Kidney epithelial cell (primary cell): ENCODE results near the gene CEP128. TPM values are rescaled to one million over a fixed set of nuclear protein-coding genes. Genes with fewer than 3 reads are reported as not detected.

Source experiments
- DNase-seq: peaks from one replicate; pipeline ENCODE4 v3.0.0-alpha.2; 2010; ENCODE audit warnings: low read depth
- H3K27me3 ChIP-seq: 2 replicates; pipeline ENCODE4 v1.6.0; 2011; ENCODE audit warnings: low read length; ENCODE audit not compliant: control insufficient read depth, insufficient read depth
- H3K36me3 ChIP-seq: 2 replicates; pipeline ENCODE4 v1.5.1; 2011; ENCODE audit warnings: low read length; ENCODE audit not compliant: control insufficient read depth, insufficient read depth
- H3K4me3 ChIP-seq: 2 replicates; pipeline ENCODE4 v1.5.1; 2011; ENCODE audit warnings: low read depth, mild to moderate bottlenecking, control low read depth, low read length
- total RNA-seq: library from RNA; depleted of rRNA; stranded (reverse); fragments of >200 nt; gene quantifications from 2 replicates; pipeline ENCODE4 v1.2.3, GENCODE V29; 2015
- TF ChIP-seq, protein P1 (sequence below): IDR thresholded peaks from 2 replicates; pipeline ENCODE4 v1.5.1; 2011; ENCODE audit warnings: mild to moderate bottlenecking, moderate library complexity, low read length, control low read depth, inconsistent platforms; ENCODE audit not compliant: insufficient read depth, poor library complexity, severe bottlenecking

Gene CEP128
- total RNA-seq, 1 donor from 2014 or later = 1.7 TPM

DNA sequence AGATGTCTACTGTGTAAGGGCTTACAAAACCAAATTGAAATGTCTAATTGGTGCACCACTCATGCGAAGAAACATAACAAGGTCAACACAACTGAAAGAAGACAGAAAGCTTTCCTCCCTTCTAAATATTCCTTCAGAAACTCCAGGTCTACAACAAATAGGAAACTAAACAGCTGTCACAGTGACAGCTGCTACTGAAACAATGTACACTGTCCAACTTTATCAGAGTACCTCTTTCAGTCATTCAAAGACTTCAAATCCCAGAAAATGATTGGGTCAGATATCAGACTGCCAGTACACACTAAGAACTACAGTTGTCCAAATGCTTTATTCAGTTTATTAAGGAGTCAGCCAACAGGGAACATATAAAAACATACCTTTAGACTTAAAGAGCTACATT is 35.2 kb downstream of the CEP128 start:
- TF ChIP-seq, protein P1, sequence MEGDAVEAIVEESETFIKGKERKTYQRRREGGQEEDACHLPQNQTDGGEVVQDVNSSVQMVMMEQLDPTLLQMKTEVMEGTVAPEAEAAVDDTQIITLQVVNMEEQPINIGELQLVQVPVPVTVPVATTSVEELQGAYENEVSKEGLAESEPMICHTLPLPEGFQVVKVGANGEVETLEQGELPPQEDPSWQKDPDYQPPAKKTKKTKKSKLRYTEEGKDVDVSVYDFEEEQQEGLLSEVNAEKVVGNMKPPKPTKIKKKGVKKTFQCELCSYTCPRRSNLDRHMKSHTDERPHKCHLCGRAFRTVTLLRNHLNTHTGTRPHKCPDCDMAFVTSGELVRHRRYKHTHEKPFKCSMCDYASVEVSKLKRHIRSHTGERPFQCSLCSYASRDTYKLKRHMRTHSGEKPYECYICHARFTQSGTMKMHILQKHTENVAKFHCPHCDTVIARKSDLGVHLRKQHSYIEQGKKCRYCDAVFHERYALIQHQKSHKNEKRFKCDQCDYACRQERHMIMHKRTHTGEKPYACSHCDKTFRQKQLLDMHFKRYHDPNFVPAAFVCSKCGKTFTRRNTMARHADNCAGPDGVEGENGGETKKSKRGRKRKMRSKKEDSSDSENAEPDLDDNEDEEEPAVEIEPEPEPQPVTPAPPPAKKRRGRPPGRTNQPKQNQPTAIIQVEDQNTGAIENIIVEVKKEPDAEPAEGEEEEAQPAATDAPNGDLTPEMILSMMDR = no peak
- no peak for DNase-seq
- Histone ChIP-seq H3K27me3 (no peaks in the 10 kb centered on the region), H3K36me3 (no peaks in the 10 kb centered on the region), H3K4me3 (no peak overlapping the region)

DNA sequence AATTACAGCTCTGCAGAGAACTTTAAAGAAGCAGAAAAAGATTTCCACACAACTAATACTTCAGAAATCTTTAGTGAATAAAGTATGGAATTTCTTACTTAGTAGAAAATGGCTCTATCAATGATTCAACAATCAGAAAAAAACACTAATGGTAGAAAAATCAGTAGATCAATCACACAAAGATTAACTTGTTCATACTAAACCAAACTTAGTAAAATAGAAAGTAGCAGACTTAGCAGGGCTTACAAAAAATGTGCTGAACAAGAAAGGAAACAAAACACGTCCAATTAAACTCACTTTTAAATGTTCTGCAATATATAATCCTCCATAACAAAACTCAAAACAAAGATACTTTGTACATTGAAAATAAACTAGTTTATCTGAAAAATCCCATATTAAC is 38.9 kb downstream of the CEP128 start:
- TF ChIP-seq, protein P1 = no peak
- H3K27me3 ChIP-seq = no peaks in the 10 kb centered on the region

DNA sequence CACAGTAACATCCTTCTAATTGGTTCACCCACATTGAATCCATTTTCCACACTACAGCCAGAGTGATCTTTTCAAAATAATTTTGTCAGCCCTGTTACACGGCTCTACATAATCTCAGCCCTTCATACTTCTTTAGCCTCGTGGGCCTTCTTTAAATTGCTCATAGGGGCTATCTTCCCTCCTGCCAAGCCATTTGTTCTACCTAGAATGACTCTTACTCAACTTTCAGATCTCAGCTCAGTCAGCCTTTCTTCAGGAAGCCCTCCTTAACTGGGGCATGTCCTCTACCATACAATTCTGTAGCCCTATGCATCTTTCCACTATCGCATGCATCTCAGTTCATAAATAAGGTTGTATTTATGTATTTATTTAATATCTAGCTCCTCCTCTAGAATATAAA is 39.7 kb downstream of the CEP128 start:
- no peaks in the 10 kb centered on the region for H3K36me3 ChIP-seq
- DNase-seq = no peak
- no peaks in the 10 kb centered on the region for H3K27me3 ChIP-seq
- no peak overlapping the region for H3K4me3 ChIP-seq
- TF ChIP-seq, protein P1 = no peak

More for the DNA sequence above, 38.9 kb downstream of the CEP128 start:
- no peak for DNase-seq
- no peaks in the 10 kb centered on the region for H3K36me3 ChIP-seq
- no peak overlapping the region for H3K4me3 ChIP-seq

DNA sequence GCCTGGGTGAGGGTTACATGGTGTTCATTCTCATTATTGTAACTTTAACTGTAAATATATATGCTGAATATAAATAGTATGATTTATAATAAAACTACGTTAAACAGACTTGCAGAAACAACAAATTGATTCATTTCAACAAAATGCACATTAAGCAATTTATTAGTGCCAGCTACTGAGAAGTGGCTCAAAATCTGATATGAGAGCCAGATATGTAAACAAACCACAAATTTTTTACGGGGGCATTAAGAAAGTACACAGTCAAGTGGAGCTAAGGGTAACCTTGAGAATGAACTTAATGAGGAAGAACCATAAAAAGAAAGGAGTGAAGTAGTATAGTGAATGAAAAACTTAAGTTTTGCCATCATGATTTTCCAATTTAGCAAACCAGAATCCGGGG is 40.3 kb downstream of the CEP128 start:
- TF ChIP-seq, protein P1 = no peak
- no peaks in the 10 kb centered on the region for H3K36me3 ChIP-seq
- DNase-seq = no peak
- no peaks in the 10 kb centered on the region for H3K27me3 ChIP-seq
- H3K4me3 ChIP-seq = no peak overlapping the region

DNA sequence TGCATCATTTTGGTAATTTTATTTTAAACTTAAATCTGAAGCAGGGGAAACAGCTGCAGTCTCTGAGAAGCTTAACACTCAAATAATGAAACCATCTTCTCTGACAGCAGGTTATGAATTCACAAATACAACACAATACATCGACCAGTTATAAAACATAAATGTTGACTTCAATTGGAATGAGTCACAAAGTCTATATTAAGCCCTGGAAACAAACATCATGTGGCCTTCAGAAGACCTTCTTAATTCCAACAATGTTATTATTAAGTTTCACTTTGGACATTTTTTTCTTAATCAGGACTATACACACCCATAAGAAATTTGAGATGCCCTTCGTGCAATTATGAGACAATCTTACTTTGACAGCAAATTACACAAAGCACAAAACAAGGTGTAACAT is 68.9 kb downstream of the CEP128 start:
- Histone ChIP-seq H3K27me3 (no peaks in the 10 kb centered on the region), H3K36me3 (no peaks in the 10 kb centered on the region), H3K4me3 (no peak overlapping the region)
- DNase-seq = no peak
- TF ChIP-seq, protein P1 = no peak

DNA sequence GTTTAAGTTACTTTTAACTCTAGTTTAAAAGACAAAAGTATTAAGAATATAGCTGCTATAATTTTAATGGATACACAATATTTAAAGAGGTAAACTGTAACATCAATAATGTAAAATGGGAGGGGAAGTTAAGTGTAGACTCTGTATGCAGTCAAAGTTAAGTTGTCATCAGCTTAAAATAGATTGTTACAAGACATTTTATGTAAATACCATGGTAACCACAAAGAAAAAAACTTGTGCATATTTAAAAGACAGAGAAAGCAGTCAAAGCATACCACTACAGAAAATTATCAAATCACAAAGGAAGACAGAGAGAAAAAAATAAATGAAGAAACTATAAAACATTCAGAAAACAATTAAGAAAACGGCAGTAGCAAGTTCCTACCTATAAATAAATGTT is 73.3 kb downstream of the CEP128 start:
- TF ChIP-seq, protein P1 = no peak
- no peak overlapping the region for H3K4me3 ChIP-seq
- no peak for DNase-seq
- no peaks in the 10 kb centered on the region for H3K27me3 ChIP-seq
- H3K36me3 ChIP-seq = no peaks in the 10 kb centered on the region
